Type B pancreatic cell (in vitro differentiated cells): Measurements from ENCODE around the gene DCP2. TPM values are rescaled to one million over a fixed set of nuclear protein-coding genes. Genes with fewer than 3 reads are reported as not detected.

Experiments
- DNase-seq: peaks from one replicate; pipeline ENCODE4 v3.0.0; 2021; ENCODE audit warnings: mixed read lengths; ENCODE audit not compliant: unreplicated experiment; ENCODE audit errors: extremely low spot score
- H3K27ac Mint-ChIP-seq: 2 replicates; pipeline ENCODE4 v1.8.0; 2021; ENCODE audit warnings: mild to moderate bottlenecking, mixed read lengths
- H3K27me3 Mint-ChIP-seq: 2 replicates; pipeline ENCODE4 v1.8.0; 2021; ENCODE audit warnings: mixed read lengths
- H3K36me3 Mint-ChIP-seq: 2 replicates; pipeline ENCODE4 v1.8.0; 2021; ENCODE audit warnings: mixed read lengths
- H3K4me1 Mint-ChIP-seq: one replicate; pipeline ENCODE4 v1.8.0; 2021; ENCODE audit warnings: mixed read lengths; ENCODE audit not compliant: unreplicated experiment
- H3K4me3 Mint-ChIP-seq: 2 replicates; pipeline ENCODE4 v1.8.0; 2021; ENCODE audit warnings: mild to moderate bottlenecking, mixed read lengths
- H3K9me3 Mint-ChIP-seq: 2 replicates; pipeline ENCODE4 v1.8.0; 2021; ENCODE audit warnings: mixed read lengths
- total RNA-seq: library from RNA; stranded (reverse); gene quantifications from 2 replicates; pipeline ENCODE4 v1.2.1, GENCODE V29; 2021; ENCODE audit warnings: low replicate concordance
- TF ChIP-seq, protein P1 (sequence below): fragments of 200-600 bp; sonication (generic); conservative IDR thresholded peaks from 2 replicates; pipeline ENCODE4 v1.5.0; 2021; ENCODE audit warnings: antibody characterized with exemption, mild to moderate bottlenecking

The DCP2 gene
- total RNA-seq, 1 donor from 2014 or later, result 90.3 TPM

DNA sequence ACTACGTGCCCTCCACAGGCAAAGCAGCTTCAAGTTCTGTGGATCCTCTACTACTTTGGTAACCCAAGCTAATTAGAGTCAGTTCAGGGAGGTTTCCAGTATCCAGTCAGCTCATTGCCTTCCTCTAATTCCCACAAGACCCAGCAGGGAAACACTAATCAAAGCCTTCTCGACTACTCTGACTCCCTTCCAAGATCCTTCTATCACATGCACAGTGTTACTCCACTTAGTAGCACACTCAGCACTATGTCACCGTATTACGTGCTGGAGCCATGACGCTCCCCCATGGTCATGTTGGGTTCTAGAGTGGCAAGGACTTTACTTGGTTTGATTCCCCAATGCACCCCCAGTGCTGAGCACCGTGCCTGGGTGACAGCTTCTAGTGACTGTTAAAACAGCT, 53.0 kb downstream of the DCP2 start:
- Mint-ChIP-seq H3K27me3 (no peaks in the 10 kb centered on the region), H3K36me3 (peaks cover 24% of the 10 kb centered on the region), H3K4me1 (peaks cover 9% of the 10 kb centered on the region), H3K9me3 (no peaks in the 10 kb centered on the region), H3K4me3 (no peak overlapping the region), H3K27ac (no peak overlapping the region)
- no peak for DNase-seq
- TF ChIP-seq, protein P1, sequence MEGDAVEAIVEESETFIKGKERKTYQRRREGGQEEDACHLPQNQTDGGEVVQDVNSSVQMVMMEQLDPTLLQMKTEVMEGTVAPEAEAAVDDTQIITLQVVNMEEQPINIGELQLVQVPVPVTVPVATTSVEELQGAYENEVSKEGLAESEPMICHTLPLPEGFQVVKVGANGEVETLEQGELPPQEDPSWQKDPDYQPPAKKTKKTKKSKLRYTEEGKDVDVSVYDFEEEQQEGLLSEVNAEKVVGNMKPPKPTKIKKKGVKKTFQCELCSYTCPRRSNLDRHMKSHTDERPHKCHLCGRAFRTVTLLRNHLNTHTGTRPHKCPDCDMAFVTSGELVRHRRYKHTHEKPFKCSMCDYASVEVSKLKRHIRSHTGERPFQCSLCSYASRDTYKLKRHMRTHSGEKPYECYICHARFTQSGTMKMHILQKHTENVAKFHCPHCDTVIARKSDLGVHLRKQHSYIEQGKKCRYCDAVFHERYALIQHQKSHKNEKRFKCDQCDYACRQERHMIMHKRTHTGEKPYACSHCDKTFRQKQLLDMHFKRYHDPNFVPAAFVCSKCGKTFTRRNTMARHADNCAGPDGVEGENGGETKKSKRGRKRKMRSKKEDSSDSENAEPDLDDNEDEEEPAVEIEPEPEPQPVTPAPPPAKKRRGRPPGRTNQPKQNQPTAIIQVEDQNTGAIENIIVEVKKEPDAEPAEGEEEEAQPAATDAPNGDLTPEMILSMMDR, result no peak

DNA sequence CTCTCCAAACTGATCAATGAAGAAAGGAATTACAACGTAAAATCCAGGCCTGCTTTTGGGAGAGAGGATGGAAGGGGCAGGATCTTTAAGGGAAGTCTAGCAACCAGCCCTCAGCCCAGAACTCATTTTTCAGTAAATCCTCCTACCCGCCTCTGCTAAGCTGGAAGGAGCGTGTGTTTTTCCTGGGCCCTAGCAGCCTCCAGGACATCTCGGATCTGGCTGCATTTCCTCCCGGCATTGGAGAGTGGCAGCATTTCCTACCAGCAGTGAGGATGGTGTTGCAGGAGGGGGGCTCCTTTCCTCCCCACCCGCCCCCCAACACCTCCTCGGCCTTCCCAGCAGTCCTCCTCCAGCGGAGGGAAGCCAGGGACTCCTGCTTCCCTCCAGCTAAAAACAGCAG, 54.5 kb downstream of the DCP2 start:
- TF ChIP-seq, protein P1, result no peak
- peaks cover 14% of the 10 kb centered on the region for H3K4me1 Mint-ChIP-seq
- H3K9me3 Mint-ChIP-seq, result no peaks in the 10 kb centered on the region
- no peak overlapping the region for H3K4me3 Mint-ChIP-seq
- H3K27ac Mint-ChIP-seq, result no peak overlapping the region
- peaks cover 19% of the 10 kb centered on the region for H3K36me3 Mint-ChIP-seq
- H3K27me3 Mint-ChIP-seq, result no peaks in the 10 kb centered on the region
- no peak for DNase-seq

DNA sequence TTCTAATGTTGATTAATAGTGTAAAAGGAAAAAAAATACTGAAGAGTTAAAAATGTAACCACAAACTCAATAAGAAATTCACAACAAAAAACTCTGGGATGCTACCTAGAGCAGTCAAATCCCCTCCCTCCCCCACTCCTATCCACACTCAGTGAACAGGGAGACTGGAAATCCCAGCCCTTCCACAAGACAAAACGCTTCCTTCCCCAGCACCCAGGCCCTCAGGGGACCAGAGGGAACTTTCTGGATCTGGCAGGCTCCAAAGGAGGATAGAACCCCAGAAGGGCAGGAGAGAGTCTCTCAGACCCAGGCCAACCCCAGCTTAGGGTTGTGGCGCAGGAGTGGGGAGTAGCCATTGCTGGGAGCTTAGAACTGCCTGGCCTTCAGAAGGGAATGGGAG, 55.0 kb downstream of the DCP2 start:
- no peak overlapping the region for H3K27ac Mint-ChIP-seq
- H3K4me3 Mint-ChIP-seq, result no peak overlapping the region

DNA sequence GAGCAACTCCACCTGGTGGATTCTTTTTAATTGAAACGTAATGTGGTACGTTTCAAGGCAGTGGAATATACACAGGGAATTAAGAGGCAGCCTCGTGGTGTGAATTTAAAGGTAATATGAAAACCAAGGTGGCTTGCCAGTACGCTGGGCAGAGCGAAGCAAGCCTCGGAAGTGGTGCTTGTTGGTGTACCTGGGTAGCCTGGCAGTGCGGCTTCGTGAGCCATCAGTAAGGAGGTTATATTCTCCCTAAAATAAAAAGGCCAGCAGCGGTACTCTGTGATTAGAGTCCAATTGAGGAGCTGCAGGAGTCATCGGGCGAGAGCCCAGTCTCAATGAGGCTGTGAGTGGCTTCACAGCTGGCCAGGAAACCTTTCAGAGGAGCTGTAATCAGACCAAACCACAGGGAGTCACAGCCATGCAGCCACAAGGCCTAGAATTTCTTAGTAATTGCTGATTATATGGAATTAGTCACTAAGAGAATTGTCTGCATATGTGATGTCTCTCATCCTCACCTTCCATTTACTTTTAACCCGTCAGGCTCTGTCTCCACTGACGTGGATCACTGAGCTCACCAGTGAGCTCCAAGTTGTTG, 57.7 kb downstream of the DCP2 start:
- Mint-ChIP-seq H3K36me3 (peaks cover 11% of the 10 kb centered on the region), H3K27ac (no peak overlapping the region), H3K9me3 (no peaks in the 10 kb centered on the region), H3K4me3 (no peak overlapping the region), H3K4me1 (peaks cover 14% of the 10 kb centered on the region), H3K27me3 (no peaks in the 10 kb centered on the region)
- DNase-seq, result no peak
- TF ChIP-seq, protein P1, result no peak

More for the DNA sequence above, 55.0 kb downstream of the DCP2 start:
- Mint-ChIP-seq H3K4me1 (peaks cover 14% of the 10 kb centered on the region), H3K27me3 (no peaks in the 10 kb centered on the region), H3K9me3 (no peaks in the 10 kb centered on the region), H3K36me3 (peaks cover 18% of the 10 kb centered on the region)
- TF ChIP-seq, protein P1, result no peak
- DNase-seq, result no peak

DNA sequence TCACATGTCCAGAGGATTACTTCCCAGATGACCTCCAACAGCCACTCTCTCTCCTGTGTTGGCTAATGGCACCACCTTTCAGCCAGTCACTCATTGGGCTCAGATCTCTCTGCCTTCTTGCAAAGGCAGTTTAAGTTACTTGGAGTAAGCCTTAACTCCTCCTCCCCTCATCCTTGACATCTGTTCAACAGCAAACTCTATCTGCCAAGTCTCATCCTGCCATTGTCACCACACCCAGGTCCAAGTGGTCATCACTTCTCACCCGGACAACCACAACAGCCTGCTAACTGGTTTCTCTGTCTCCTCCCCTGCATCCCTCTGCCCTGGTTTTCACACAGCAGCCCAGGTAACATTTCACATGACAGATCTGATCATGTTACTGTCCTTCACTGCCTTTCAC, 58.5 kb downstream of the DCP2 start:
- peaks cover 11% of the 10 kb centered on the region for H3K36me3 Mint-ChIP-seq
- H3K4me1 Mint-ChIP-seq, result peaks cover 14% of the 10 kb centered on the region
- H3K27ac Mint-ChIP-seq, result no peak overlapping the region
- no peak overlapping the region for H3K4me3 Mint-ChIP-seq
- no peaks in the 10 kb centered on the region for H3K27me3 Mint-ChIP-seq
- no peaks in the 10 kb centered on the region for H3K9me3 Mint-ChIP-seq
- TF ChIP-seq, protein P1, result no peak
- DNase-seq, result no peak

DNA sequence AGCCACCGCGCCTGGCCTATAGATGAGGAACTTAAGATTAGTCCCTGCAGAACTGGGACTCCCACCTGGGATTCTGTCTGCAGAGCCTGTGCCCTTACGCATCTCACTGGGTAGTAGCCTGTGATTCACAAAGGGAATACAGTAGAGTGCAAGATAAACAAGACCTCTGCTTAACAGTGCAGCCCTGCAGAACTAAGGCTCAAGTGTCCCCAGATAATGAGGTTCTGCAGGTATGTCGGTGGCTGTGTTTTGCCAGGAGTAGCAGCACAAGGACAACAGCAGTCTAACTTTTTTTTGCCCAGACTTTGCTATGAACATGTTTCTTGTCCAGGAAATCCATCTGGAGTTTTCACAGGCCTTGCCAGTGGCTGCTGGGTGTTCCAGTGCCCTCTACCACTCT, 59.7 kb downstream of the DCP2 start:
- peaks cover 11% of the 10 kb centered on the region for H3K36me3 Mint-ChIP-seq

More for the DNA sequence above, 59.7 kb downstream of the DCP2 start:
- peaks cover 10% of the 10 kb centered on the region for H3K4me1 Mint-ChIP-seq
- DNase-seq, result no peak
- no peak overlapping the region for H3K27ac Mint-ChIP-seq
- H3K9me3 Mint-ChIP-seq, result no peaks in the 10 kb centered on the region
- H3K4me3 Mint-ChIP-seq, result no peak overlapping the region
- TF ChIP-seq, protein P1, result no peak
- no peaks in the 10 kb centered on the region for H3K27me3 Mint-ChIP-seq
